Measurements from ENCODE around the gene TAS2R46. TPM values are rescaled to one million over a fixed set of nuclear protein-coding genes. Genes with fewer than 3 reads are reported as not detected.

The TAS2R46 gene
- total RNA-seq, 2 donors from 2014 or later: 0.48 to 0.84 TPM

DNA sequence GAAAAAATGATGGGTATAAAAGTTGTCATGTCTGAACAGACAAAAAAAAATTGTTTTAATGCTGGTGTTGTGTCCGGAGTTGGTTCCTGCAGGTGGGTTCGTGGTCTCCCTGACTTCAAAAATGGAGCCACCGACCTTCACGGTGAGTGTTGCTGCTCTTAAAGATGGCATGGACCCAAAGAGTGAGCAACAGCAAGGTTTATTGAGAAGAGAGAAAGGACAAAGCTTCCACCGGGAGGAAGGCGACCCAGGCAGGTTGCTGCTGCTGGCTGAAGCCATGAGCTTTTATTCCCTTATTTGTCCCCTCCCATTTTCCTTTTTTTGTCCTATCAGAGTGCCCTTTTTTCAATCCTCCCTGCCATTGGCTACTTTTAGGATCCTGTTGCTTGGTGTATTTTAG is 30.8 kb downstream of the TAS2R46 start, which contains the start of gene TAS2R31:
Gene TAS2R31, minus strand, starts transcription at position 101 of the 400 bp plus-strand sequence. Its CDS starts 72 bp downstream, at position 29.
- TF ChIP-seq CTCF (IDR thresholded peaks at IDR 0.05): no peak
- no peak within 1 kb of the TSS for H3K27ac ChIP-seq
- H3K36me3 ChIP-seq: no peaks in the 10 kb centered on the region
- H3K27me3 ChIP-seq: no peaks in the 10 kb centered on the region
- intact Hi-C loops (cut with DNase I): no loop called here
- no peak for DNase-seq
- no peaks in the 10 kb centered on the region for H3K9me3 ChIP-seq
- H3K9ac ChIP-seq (ENCODE audit: low read depth in 2 of 2, low read length in 2 of 2): no peak within 1 kb of the TSS
- H3K4me1 ChIP-seq: no peaks in the 10 kb centered on the region
- no peak within 1 kb of the TSS for H3K4me3 ChIP-seq

GRCh38 chr12:11026118-11026517 is 36.0 kb downstream of the TAS2R46 start:
- Histone ChIP-seq H3K4me1 (no peaks in the 10 kb centered on the region), H3K4me3 (no peak overlapping the region), H3K9ac (ENCODE audit: low read depth in 2 of 2, low read length in 2 of 2) (no peak overlapping the region), H3K27ac (no peak overlapping the region), H3K9me3 (no peaks in the 10 kb centered on the region), H3K27me3 (no peaks in the 10 kb centered on the region), H3K36me3 (no peaks in the 10 kb centered on the region)
- no peak for TF ChIP-seq CTCF (IDR thresholded peaks at IDR 0.05)
- intact Hi-C loops (cut with DNase I): no loop called here
- DNase-seq: no peak

- intact Hi-C loops (cut with DNase I): no loop called here
- Histone ChIP-seq H3K27me3 (no peaks in the 10 kb centered on the region), H3K4me1 (no peaks in the 10 kb centered on the region), H3K4me3 (no peak overlapping the region), H3K9ac (ENCODE audit: low read depth in 2 of 2, low read length in 2 of 2) (no peak overlapping the region), H3K9me3 (no peaks in the 10 kb centered on the region), H3K27ac (no peak overlapping the region), H3K36me3 (no peaks in the 10 kb centered on the region)
- no peak for TF ChIP-seq CTCF (IDR thresholded peaks at IDR 0.05)
- no peak for DNase-seq
Observed at GRCh38 chr12:11023387-11023786, 38.7 kb downstream of the TAS2R46 start.

GRCh38 chr12:11022520-11022919 is 39.6 kb downstream of the TAS2R46 start, which contains the start of gene TAS2R19:
Gene TAS2R19 (minus strand): TSS chr12:11022620. CDS start chr12:11022571, 49 bp downstream.
- Histone ChIP-seq H3K4me3 (no peak within 1 kb of the TSS), H3K9me3 (no peaks in the 10 kb centered on the region), H3K27me3 (no peaks in the 10 kb centered on the region), H3K9ac (ENCODE audit: low read depth in 2 of 2, low read length in 2 of 2) (no peak within 1 kb of the TSS), H3K4me1 (no peaks in the 10 kb centered on the region), H3K36me3 (no peaks in the 10 kb centered on the region), H3K27ac (no peak within 1 kb of the TSS)
- no peak for DNase-seq
- no peak for TF ChIP-seq CTCF (IDR thresholded peaks at IDR 0.05)
- intact Hi-C loops (cut with DNase I): no loop called here

DNA sequence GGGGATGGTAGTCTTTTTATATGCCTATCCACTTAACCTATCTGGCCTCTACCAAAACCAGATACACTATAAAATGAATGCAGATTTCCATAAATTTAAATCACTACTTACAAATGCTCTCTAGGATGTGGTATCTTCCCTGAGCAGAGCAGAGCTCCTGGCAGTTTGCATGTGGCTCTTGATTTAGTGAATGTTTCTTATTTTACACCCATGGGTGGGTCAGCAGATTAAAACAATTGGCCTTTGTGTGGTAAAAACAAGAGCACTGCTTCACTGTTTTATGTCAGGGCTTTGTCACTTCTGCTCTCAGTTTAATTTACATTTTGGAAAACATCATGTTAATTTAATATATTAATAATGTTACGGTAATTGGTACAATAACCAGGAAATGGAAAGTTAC is 45.2 kb downstream of the TAS2R46 start:
- no peak overlapping the region for H3K4me3 ChIP-seq
- no peaks in the 10 kb centered on the region for H3K9me3 ChIP-seq
- intact Hi-C loops (cut with DNase I): no loop called here
- peaks cover 8% of the 10 kb centered on the region for H3K4me1 ChIP-seq
- TF ChIP-seq CTCF (IDR thresholded peaks at IDR 0.05): no peak
- peak; percentile 28 for DNase-seq
- no peaks in the 10 kb centered on the region for H3K36me3 ChIP-seq
- peak overlapping the region; percentile 78 for H3K27ac ChIP-seq
- H3K9ac ChIP-seq (ENCODE audit: low read depth in 2 of 2, low read length in 2 of 2): no peak overlapping the region
- no peaks in the 10 kb centered on the region for H3K27me3 ChIP-seq
